ENCODE data around the gene UGCG. TPM values are rescaled to one million over a fixed set of nuclear protein-coding genes. Genes with fewer than 3 reads are reported as not detected.
"Not testable (repeated sequence)": the region's sequence is repeated elsewhere in the genome, so short reads cannot be mapped to it uniquely, and the experiment has no call there.

The UGCG gene
- total RNA-seq, 1 experiment from 2014 or later: 88.7 TPM

DNA sequence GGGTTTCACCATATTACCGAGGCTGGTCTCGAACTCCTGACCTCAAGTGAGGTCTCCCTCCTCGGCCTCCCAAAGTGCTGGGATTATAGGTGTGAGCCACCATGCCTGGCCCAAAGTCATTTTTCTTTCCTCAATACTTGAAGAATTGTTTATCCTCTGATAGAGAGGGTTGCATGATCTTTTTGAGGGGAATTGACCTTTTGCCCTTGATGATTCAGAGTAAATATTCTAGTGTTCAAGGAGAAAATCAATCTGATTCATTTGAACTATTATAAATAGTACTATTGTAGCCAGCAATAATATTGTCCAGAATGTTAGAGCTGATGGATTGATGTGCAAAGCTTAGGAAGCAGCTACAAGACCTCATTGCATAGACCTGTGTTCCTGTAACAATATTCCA is 47.1 kb downstream of the UGCG start:
- Histone ChIP-seq H4K20me1 (ENCODE audit: insufficient read depth) (no peaks in the 10 kb centered on the region), H3K4me1 (replicated peaks; ENCODE audit: insufficient read depth) (no peaks in the 10 kb centered on the region; the same call in 1 of the 2 replicates), H2AFZ (no peak overlapping the region), H3K9me2 (ENCODE audit: insufficient read depth) (no peaks in the 10 kb centered on the region), H3K4me3 (no peak overlapping the region), H3K27ac (no peak overlapping the region), H3K79me2 (ENCODE audit: low read depth) (no peaks in the 10 kb centered on the region), H3K27me3 (ENCODE audit: insufficient read depth, low read depth) (no peaks in the 10 kb centered on the region), H3K9me3 (ENCODE audit: insufficient read depth, low read depth) (no peaks in the 10 kb centered on the region), H3K4me2 (no peak overlapping the region), H3F3A (ENCODE audit: insufficient read depth, low read depth) (0 out of 2 replicates have a peak, but pooled peaks cover 5% of the 10 kb centered on the region), H3K36me3 (ENCODE audit: low read depth) (no peaks in the 10 kb centered on the region)
- no TSS peak for BruUV-seq (replicated peaks)
- intact Hi-C loops (cut with micrococcal nuclease; ENCODE audit: unreplicated experiment): no loop called here
- POLR2A ChIA-PET (ENCODE audit: unreplicated experiment): interaction anchor here (0.5 to 0.6 kb wide), 2 partner anchors 10 to 14 kb away, joined by 3 to 30 read pairs; no protein-coding TSS in a partner anchor
- TF ChIP-seq, protein P1, sequence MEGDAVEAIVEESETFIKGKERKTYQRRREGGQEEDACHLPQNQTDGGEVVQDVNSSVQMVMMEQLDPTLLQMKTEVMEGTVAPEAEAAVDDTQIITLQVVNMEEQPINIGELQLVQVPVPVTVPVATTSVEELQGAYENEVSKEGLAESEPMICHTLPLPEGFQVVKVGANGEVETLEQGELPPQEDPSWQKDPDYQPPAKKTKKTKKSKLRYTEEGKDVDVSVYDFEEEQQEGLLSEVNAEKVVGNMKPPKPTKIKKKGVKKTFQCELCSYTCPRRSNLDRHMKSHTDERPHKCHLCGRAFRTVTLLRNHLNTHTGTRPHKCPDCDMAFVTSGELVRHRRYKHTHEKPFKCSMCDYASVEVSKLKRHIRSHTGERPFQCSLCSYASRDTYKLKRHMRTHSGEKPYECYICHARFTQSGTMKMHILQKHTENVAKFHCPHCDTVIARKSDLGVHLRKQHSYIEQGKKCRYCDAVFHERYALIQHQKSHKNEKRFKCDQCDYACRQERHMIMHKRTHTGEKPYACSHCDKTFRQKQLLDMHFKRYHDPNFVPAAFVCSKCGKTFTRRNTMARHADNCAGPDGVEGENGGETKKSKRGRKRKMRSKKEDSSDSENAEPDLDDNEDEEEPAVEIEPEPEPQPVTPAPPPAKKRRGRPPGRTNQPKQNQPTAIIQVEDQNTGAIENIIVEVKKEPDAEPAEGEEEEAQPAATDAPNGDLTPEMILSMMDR (conservative IDR thresholded peaks at IDR 0.05): no peak
- TF ChIP-seq EZH2 (IDR thresholded peaks at IDR 0.05; ENCODE audit: low read depth): no peak
- CTCF ChIA-PET: no interaction called here
- no peak for DNase-seq

GRCh38 chr9:111944241-111944866 is 47.7 kb downstream of the UGCG start:
- CTCF ChIA-PET: no interaction called here
- H3K79me2 ChIP-seq (ENCODE audit: low read depth): no peaks in the 10 kb centered on the region
- 0 out of 2 replicates have a peak, but pooled peaks cover 5% of the 10 kb centered on the region for H3F3A ChIP-seq (ENCODE audit: insufficient read depth, low read depth)
- no peaks in the 10 kb centered on the region for H3K9me2 ChIP-seq (ENCODE audit: insufficient read depth)
- no peaks in the 10 kb centered on the region for H3K36me3 ChIP-seq (ENCODE audit: low read depth)
- no peak for DNase-seq
- no TSS peak for BruUV-seq (replicated peaks)
- TF ChIP-seq EZH2 (IDR thresholded peaks at IDR 0.05; ENCODE audit: low read depth): no peak
- TF ChIP-seq, protein P1 (conservative IDR thresholded peaks at IDR 0.05): no peak
- intact Hi-C loops (cut with micrococcal nuclease; ENCODE audit: unreplicated experiment): no loop called here
- POLR2A ChIA-PET (ENCODE audit: unreplicated experiment): no interaction called here
- no peaks in the 10 kb centered on the region; the same call in 1 of the 2 replicates for H3K4me1 ChIP-seq (replicated peaks; ENCODE audit: insufficient read depth)
- no peak overlapping the region for H2AFZ ChIP-seq
- H3K27ac ChIP-seq: no peak overlapping the region
- no peak overlapping the region for H3K4me2 ChIP-seq
- H3K27me3 ChIP-seq (ENCODE audit: insufficient read depth, low read depth): no peaks in the 10 kb centered on the region
- no peaks in the 10 kb centered on the region for H4K20me1 ChIP-seq (ENCODE audit: insufficient read depth)
- H3K9me3 ChIP-seq (ENCODE audit: insufficient read depth, low read depth): no peaks in the 10 kb centered on the region
- H3K4me3 ChIP-seq: no peak overlapping the region

DNA sequence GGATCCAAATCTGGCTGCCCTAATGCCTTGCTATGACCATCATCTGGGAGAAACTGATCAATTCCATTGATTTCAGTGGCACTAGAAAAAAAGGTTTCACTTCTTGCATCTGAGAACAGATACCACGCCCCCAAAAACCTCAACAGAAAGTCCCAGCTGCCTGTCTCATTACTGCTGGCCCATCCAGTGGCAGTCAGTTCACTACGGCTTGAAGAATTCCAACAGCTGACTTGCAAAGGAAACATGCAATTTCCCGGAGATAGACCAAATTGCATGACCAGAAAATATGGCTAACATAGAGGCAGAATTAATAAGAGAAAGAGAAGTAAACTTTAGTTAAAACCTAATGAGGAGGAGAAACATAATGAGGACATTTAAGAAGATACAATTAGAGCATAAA is 48.6 kb downstream of the UGCG start:
- Histone ChIP-seq H3K4me1 (replicated peaks; ENCODE audit: insufficient read depth) (no peaks in the 10 kb centered on the region; the same call in 1 of the 2 replicates), H3K9me2 (ENCODE audit: insufficient read depth) (no peaks in the 10 kb centered on the region), H3K4me2 (no peak overlapping the region), H3K27ac (no peak overlapping the region), H3F3A (ENCODE audit: insufficient read depth, low read depth) (0 out of 2 replicates have a peak, but pooled peaks cover 5% of the 10 kb centered on the region), H3K79me2 (ENCODE audit: low read depth) (no peaks in the 10 kb centered on the region), H4K20me1 (ENCODE audit: insufficient read depth) (no peaks in the 10 kb centered on the region), H2AFZ (no peak overlapping the region), H3K4me3 (no peak overlapping the region), H3K9me3 (ENCODE audit: insufficient read depth, low read depth) (no peaks in the 10 kb centered on the region), H3K36me3 (ENCODE audit: low read depth) (no peaks in the 10 kb centered on the region), H3K27me3 (ENCODE audit: insufficient read depth, low read depth) (no peaks in the 10 kb centered on the region)
- TF ChIP-seq EZH2 (IDR thresholded peaks at IDR 0.05; ENCODE audit: low read depth): no peak
- TF ChIP-seq, protein P1 (conservative IDR thresholded peaks at IDR 0.05): no peak
- DNase-seq: no peak
- no TSS peak for BruUV-seq (replicated peaks)
- ChIA-PET POLR2A (ENCODE audit: unreplicated experiment) (no interaction called here), CTCF (no interaction called here)
- intact Hi-C loops (cut with micrococcal nuclease; ENCODE audit: unreplicated experiment): no loop called here

- CTCF ChIA-PET, H3K4me2 ChIP-seq: not testable (repeated sequence)
Observed at GRCh38 chr9:111948109-111948508, 51.5 kb downstream of the UGCG start.

More at GRCh38 chr9:111948109-111948508, 51.5 kb downstream of the UGCG start:
- H2AFZ ChIP-seq; H3F3A ChIP-seq (ENCODE audit: insufficient read depth, low read depth); intact Hi-C loops (cut with micrococcal nuclease; ENCODE audit: unreplicated experiment); H3K27ac ChIP-seq; BruUV-seq (replicated peaks); H3K9me3 ChIP-seq (ENCODE audit: insufficient read depth, low read depth); H3K4me1 ChIP-seq (replicated peaks; ENCODE audit: insufficient read depth); H3K27me3 ChIP-seq (ENCODE audit: insufficient read depth, low read depth); H3K4me3 ChIP-seq; H4K20me1 ChIP-seq (ENCODE audit: insufficient read depth); H3K79me2 ChIP-seq (ENCODE audit: low read depth); H3K9me2 ChIP-seq (ENCODE audit: insufficient read depth); DNase-seq; POLR2A ChIA-PET (ENCODE audit: unreplicated experiment); H3K36me3 ChIP-seq (ENCODE audit: low read depth): not testable (repeated sequence)

Measured in PC-9 (cell line).